ENCODE results near the gene IRX6. TPM values are rescaled to one million over a fixed set of nuclear protein-coding genes. Genes with fewer than 3 reads are reported as not detected.

The IRX6 gene
- total and polyA plus RNA-seq, 2 of the 8 experiments (the other 6 are each of a cell fraction or from before 2014, with no cell fraction given): 0.61 TPM; not detected in 1

DNA sequence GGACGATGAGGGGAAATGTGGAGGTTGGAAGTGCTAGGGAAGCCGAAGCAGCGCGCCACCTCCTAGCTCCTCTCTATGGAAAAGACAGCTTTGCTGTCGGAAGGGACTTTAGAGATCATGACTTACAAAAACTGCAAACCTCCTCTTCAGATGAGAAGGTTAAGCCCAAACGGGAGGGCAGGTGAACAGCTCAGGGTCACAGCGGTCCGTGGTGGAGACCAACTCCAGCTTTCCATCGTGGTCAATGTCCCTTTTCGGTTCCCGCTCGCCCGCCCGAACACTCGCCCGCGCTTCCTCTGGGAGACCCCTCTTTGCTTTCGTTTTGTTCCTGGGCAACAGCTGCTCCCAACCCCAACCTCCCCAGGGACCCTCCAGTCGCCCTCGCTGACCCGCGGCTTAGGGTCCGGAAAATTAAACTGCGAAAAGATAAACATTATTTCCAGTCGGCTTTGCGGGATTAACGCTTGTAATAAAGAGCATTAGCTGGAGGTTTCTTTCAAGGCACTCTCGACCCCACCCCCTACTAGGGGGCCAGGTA is 7.7 kb downstream of the IRX6 start (continued):
- TF ChIP-seq RXRA (IDR thresholded peaks at IDR 0.05; ENCODE audit: insufficient read depth, low read depth, low read length) (no peak), EP300 (IDR thresholded peaks at IDR 0.05; ENCODE audit: borderline replicate concordance in 1 of 2, low read depth in 2 of 2, low read length in 2 of 2) (no peak), GABPA (IDR thresholded peaks at IDR 0.05; ENCODE audit: borderline replicate concordance, insufficient read depth, low read length) (no peak), KDM4A (IDR thresholded peaks at IDR 0.05; ENCODE audit: low read depth, low read length, severe bottlenecking) (peak; percentile 39), SP4 (IDR thresholded peaks at IDR 0.05; ENCODE audit: low read length) (no peak), POLR2AphosphoS5 (IDR thresholded peaks at IDR 0.05; ENCODE audit: low read depth, low read length) (no peak), JUN (IDR thresholded peaks at IDR 0.05; ENCODE audit: low read depth, low read length) (no peak), RBBP5 (IDR thresholded peaks at IDR 0.05; ENCODE audit: borderline replicate concordance, low read depth, low read length) (no peak), SP1 (IDR thresholded peaks at IDR 0.05; ENCODE audit: low read depth, low read length) (no peak), YY1 (IDR thresholded peaks at IDR 0.05; ENCODE audit: low read depth, low read length) (no peak), SIX5 (IDR thresholded peaks at IDR 0.05; ENCODE audit: low read depth, low read length) (no peak)
